Measurements from ENCODE around the gene STAT3. TPM values are rescaled to one million over a fixed set of nuclear protein-coding genes. Genes with fewer than 3 reads are reported as not detected.

STAT3 gene
- total and polyA plus RNA-seq, 2 of the 13 experiments (the other 11 are each of a cell fraction or from before 2014, with no cell fraction given) = 61.8 to 62.4 TPM

DNA sequence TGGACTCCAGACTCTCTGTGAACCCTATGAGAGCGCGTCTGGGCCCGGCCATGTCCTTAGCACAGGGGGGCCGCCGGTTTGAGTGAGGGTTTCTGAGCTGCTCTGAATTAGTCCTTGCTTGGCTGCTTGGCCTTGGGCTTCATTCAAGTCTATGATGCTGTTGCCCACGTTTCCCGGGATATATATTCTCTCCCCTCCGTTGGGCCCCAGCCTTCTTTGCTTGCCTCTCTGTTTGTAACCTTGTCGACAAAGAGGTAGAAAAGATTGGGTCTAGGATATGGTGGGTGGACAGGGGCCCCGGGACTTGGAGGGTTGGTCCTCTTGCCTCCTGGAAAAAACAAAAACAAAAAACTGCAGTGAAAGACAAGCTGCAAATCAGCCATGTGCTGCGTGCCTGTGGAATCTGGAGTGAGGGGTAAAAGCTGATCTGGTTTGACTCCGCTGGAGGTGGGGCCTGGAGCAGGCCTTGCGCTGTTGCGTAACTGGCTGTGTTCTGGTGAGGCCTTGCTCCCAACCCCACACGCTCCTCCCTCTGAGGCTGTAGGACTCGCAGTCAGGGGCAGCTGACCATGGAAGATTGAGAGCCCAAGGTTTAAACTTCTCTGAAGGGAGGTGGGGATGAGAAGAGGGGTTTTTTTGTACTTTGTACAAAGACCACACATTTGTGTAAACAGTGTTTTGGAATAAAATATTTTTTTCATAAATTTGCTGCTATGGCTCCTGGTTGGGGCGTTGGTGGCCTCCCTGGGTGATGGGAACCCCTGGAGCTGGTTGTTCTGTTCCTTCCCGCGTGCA, 76.8 kb downstream of the STAT3 start (continued):
- peak; percentile 96 for TF ChIP-seq ERF (CRISPR knock-in tag; IDR thresholded peaks at IDR 0.05)
- TF ChIP-seq, protein P1, sequence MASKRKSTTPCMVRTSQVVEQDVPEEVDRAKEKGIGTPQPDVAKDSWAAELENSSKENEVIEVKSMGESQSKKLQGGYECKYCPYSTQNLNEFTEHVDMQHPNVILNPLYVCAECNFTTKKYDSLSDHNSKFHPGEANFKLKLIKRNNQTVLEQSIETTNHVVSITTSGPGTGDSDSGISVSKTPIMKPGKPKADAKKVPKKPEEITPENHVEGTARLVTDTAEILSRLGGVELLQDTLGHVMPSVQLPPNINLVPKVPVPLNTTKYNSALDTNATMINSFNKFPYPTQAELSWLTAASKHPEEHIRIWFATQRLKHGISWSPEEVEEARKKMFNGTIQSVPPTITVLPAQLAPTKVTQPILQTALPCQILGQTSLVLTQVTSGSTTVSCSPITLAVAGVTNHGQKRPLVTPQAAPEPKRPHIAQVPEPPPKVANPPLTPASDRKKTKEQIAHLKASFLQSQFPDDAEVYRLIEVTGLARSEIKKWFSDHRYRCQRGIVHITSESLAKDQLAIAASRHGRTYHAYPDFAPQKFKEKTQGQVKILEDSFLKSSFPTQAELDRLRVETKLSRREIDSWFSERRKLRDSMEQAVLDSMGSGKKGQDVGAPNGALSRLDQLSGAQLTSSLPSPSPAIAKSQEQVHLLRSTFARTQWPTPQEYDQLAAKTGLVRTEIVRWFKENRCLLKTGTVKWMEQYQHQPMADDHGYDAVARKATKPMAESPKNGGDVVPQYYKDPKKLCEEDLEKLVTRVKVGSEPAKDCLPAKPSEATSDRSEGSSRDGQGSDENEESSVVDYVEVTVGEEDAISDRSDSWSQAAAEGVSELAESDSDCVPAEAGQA (IDR thresholded peaks at IDR 0.05; ENCODE audit: low read depth) = no peak; the same call in 1 of the 2 replicates
- TF ChIP-seq, protein P1 (CRISPR knock-in tag; IDR thresholded peaks at IDR 0.05; ENCODE audit: borderline replicate concordance) = no peak
- no peak; the same call in 1 of the 2 replicates for TF ChIP-seq ZNF746 (CRISPR knock-in tag; IDR thresholded peaks at IDR 0.05)
- TF ChIP-seq, protein P2, sequence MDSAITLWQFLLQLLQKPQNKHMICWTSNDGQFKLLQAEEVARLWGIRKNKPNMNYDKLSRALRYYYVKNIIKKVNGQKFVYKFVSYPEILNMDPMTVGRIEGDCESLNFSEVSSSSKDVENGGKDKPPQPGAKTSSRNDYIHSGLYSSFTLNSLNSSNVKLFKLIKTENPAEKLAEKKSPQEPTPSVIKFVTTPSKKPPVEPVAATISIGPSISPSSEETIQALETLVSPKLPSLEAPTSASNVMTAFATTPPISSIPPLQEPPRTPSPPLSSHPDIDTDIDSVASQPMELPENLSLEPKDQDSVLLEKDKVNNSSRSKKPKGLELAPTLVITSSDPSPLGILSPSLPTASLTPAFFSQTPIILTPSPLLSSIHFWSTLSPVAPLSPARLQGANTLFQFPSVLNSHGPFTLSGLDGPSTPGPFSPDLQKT (CRISPR knock-in tag; IDR thresholded peaks at IDR 0.05; ENCODE audit: borderline replicate concordance) = no peak
- TF ChIP-seq ATF1 (CRISPR knock-in tag; IDR thresholded peaks at IDR 0.05) = no peak
- no peak for TF ChIP-seq NONO (IDR thresholded peaks at IDR 0.05)
- peak; percentile 74; the same call in 1 of the 2 replicates for TF ChIP-seq NONO (CRISPR knock-in tag; conservative IDR thresholded peaks at IDR 0.05)
- TF ChIP-seq ELF1 (CRISPR knock-in tag; IDR thresholded peaks at IDR 0.05) = peak; percentile 32; the same call in 1 of the 2 replicates
- TF ChIP-seq, protein P3, sequence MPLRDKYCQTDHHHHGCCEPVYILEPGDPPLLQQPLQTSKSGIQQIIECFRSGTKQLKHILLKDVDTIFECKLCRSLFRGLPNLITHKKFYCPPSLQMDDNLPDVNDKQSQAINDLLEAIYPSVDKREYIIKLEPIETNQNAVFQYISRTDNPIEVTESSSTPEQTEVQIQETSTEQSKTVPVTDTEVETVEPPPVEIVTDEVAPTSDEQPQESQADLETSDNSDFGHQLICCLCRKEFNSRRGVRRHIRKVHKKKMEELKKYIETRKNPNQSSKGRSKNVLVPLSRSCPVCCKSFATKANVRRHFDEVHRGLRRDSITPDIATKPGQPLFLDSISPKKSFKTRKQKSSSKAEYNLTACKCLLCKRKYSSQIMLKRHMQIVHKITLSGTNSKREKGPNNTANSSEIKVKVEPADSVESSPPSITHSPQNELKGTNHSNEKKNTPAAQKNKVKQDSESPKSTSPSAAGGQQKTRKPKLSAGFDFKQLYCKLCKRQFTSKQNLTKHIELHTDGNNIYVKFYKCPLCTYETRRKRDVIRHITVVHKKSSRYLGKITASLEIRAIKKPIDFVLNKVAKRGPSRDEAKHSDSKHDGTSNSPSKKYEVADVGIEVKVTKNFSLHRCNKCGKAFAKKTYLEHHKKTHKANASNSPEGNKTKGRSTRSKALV (CRISPR knock-in tag; IDR thresholded peaks at IDR 0.05) = peak; percentile 57; the same call in 1 of the 2 replicates
- no peak for TF ChIP-seq TGIF2 (CRISPR knock-in tag; IDR thresholded peaks at IDR 0.05)
- TF ChIP-seq, protein P4, sequence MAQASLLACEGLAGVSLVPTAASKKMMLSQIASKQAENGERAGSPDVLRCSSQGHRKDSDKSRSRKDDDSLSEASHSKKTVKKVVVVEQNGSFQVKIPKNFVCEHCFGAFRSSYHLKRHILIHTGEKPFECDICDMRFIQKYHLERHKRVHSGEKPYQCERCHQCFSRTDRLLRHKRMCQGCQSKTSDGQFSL (CRISPR knock-in tag; IDR thresholded peaks at IDR 0.05) = no peak
- TF ChIP-seq, protein P5, sequence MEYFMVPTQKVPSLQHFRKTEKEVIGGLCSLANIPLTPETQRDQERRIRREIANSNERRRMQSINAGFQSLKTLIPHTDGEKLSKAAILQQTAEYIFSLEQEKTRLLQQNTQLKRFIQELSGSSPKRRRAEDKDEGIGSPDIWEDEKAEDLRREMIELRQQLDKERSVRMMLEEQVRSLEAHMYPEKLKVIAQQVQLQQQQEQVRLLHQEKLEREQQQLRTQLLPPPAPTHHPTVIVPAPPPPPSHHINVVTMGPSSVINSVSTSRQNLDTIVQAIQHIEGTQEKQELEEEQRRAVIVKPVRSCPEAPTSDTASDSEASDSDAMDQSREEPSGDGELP (IDR thresholded peaks at IDR 0.05; ENCODE audit: borderline replicate concordance, low read depth) = peak; percentile 64; the same call in 1 of the 2 replicates
- no peak for TF ChIP-seq ZNF282 (IDR thresholded peaks at IDR 0.05; ENCODE audit: partially characterized antibody)
- TF ChIP-seq, protein P6, sequence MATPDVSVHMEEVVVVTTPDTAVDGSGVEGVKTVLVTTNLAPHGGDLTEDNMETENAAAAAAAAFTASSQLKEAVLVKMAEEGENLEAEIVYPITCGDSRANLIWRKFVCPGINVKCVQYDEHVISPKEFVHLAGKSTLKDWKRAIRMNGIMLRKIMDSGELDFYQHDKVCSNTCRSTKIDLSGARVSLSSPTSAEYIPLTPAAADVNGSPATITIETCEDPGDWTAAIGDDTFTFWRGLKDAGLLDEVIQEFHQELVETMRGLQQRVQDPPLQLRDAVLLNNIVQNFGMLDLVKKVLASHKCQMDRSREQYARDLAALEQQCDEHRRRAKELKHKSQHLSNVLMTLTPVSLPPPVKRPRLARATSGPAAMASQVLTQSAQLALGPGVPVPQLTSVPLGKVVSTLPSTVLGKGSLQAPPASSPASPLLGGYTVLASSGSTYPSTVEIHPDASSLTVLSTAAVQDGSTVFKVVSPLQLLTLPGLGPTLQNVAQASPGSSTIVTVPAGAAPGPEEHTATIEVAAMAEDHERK (CRISPR knock-in tag; IDR thresholded peaks at IDR 0.05; ENCODE audit: low read depth) = no peak
- peak; percentile 67 for TF ChIP-seq BCL6 (CRISPR knock-in tag; IDR thresholded peaks at IDR 0.05)
- no peak; the same call in 1 of the 2 replicates for TF ChIP-seq ZNF766 (CRISPR knock-in tag; IDR thresholded peaks at IDR 0.05; ENCODE audit: borderline replicate concordance)
- peak; percentile 61; the same call in 1 of the 2 replicates for TF ChIP-seq KDM1A (CRISPR knock-in tag; IDR thresholded peaks at IDR 0.05)
